Activated T-cell treated with anti-CD3 and anti-CD28 coated beads, Interleukin-2, amount 50 U/mL, for 24 hours (primary cell): ENCODE results near the gene HJURP.

ENCODE experiments used
- DNase-seq: peaks from one replicate; pipeline ENCODE4 v3.0.0-alpha.2; 2020
- H3K27ac Mint-ChIP-seq: 2 replicates; pipeline ENCODE4 v1.8.0; 2020; ENCODE audit warnings: mild to moderate bottlenecking, mixed read lengths
- H3K27me3 Mint-ChIP-seq: 2 replicates; pipeline ENCODE4 v1.8.0; 2020; ENCODE audit warnings: mixed read lengths
- H3K36me3 Mint-ChIP-seq: 2 replicates; pipeline ENCODE4 v1.8.0; 2020; ENCODE audit warnings: low read depth, mixed read lengths
- H3K4me1 Mint-ChIP-seq: 2 replicates; pipeline ENCODE4 v1.8.0; 2020; ENCODE audit warnings: low read depth, mixed read lengths
- H3K4me3 Mint-ChIP-seq: 2 replicates; pipeline ENCODE4 v1.8.0; 2020; ENCODE audit warnings: mild to moderate bottlenecking, moderate library complexity, mixed read lengths
- H3K9me3 Mint-ChIP-seq: 2 replicates; pipeline ENCODE4 v1.8.0; 2020; ENCODE audit warnings: mixed read lengths

HJURP gene

DNA sequence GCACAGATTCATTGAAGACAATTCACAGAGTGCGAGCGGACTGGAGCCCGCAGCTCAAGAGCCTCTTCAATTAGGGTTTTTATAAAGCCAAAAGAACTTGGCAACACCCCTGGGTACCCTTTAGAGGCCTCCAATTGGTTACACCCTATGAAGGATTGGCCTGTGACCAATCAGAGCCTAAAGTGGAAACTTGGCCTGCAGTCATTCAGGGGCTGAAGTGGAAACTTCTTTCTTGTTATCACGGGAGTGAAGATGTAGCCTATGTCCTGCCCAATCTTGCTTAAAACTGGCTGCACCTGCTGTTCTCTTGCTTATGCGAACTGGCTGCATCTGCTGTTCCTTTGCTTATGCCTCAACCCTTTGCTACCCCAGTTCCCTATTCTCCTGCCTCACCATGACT is 1.8 kb upstream of the HJURP start:
- H3K4me3 Mint-ChIP-seq = no peak overlapping the region
- no peaks in the 10 kb centered on the region for H3K9me3 Mint-ChIP-seq
- no peak for DNase-seq
- no peak overlapping the region for H3K27ac Mint-ChIP-seq
- H3K4me1 Mint-ChIP-seq = peaks cover 36% of the 10 kb centered on the region
- peaks cover 13% of the 10 kb centered on the region for H3K27me3 Mint-ChIP-seq
- H3K36me3 Mint-ChIP-seq = peaks cover 32% of the 10 kb centered on the region

DNA sequence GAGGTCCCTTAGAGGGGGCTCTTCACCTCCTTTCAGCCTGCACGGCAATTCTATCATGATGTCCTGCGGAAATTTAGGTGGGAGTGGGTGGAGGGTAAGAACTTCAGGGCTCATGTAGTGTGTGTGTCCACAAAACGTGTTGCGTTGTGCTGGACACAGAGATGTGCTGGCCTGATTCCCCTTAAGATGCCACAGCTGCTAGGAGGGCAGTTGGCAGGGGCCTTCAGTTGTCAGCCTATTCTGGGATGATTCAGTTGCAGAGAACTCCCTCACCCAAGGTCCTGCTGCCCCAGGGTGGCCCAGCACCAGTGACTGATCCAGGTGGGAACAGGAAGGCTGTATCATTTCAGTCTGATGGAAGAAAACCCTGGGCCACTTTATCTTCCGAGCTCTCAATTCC is 1.0 kb upstream of the HJURP start:
- peak overlapping the region; percentile 96 for H3K4me3 Mint-ChIP-seq
- peak overlapping the region; percentile 45 for H3K27ac Mint-ChIP-seq
- peaks cover 36% of the 10 kb centered on the region for H3K4me1 Mint-ChIP-seq

GRCh38 chr2:233853883-233854240 is 473 bp downstream of the HJURP start:
- Mint-ChIP-seq H3K4me3 (peak overlapping the region; percentile 96), H3K27me3 (peaks cover 13% of the 10 kb centered on the region), H3K36me3 (peaks cover 55% of the 10 kb centered on the region), H3K27ac (peak overlapping the region; percentile 97), H3K9me3 (no peaks in the 10 kb centered on the region), H3K4me1 (peaks cover 36% of the 10 kb centered on the region)
- no peak for DNase-seq

More for the DNA sequence above, 1.0 kb upstream of the HJURP start:
- no peaks in the 10 kb centered on the region for H3K9me3 Mint-ChIP-seq
- H3K27me3 Mint-ChIP-seq = peaks cover 13% of the 10 kb centered on the region
- DNase-seq = no peak
- peaks cover 41% of the 10 kb centered on the region for H3K36me3 Mint-ChIP-seq

DNA sequence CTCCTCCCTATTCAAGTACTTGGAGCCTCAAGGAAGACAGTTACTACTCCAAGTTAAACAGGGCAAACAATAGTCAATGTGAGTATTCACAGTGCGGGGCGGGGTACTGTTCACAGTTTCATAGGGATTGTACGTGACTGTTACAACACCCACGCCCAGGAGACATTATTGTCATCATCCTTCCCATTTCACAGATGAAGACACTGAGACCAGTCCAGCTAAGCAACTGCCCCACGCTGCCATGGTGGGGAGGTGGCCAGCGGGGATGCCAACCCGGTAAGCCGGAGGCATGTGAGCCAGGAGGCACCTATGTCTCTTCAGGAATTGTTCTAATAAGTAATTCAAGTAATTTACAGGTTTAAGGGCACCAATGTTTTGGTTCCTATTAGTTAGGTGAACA is 982 bp downstream of the HJURP start:
- peak overlapping the region; percentile 67 for H3K27ac Mint-ChIP-seq
- no peaks in the 10 kb centered on the region for H3K9me3 Mint-ChIP-seq
- peaks cover 13% of the 10 kb centered on the region for H3K27me3 Mint-ChIP-seq
- no peak for DNase-seq
- peaks cover 36% of the 10 kb centered on the region for H3K4me1 Mint-ChIP-seq
- peaks cover 60% of the 10 kb centered on the region for H3K36me3 Mint-ChIP-seq
- H3K4me3 Mint-ChIP-seq = peak overlapping the region; percentile 96

GRCh38 chr2:233852056-233852455 is 2.3 kb downstream of the HJURP start:
- DNase-seq = no peak
- H3K36me3 Mint-ChIP-seq = peaks cover 73% of the 10 kb centered on the region
- no peak overlapping the region for H3K27ac Mint-ChIP-seq
- peaks cover 30% of the 10 kb centered on the region for H3K4me1 Mint-ChIP-seq
- peak overlapping the region; percentile 96 for H3K4me3 Mint-ChIP-seq
- H3K9me3 Mint-ChIP-seq = no peaks in the 10 kb centered on the region
- peaks cover 13% of the 10 kb centered on the region for H3K27me3 Mint-ChIP-seq

- peaks cover 13% of the 10 kb centered on the region for H3K27me3 Mint-ChIP-seq
- DNase-seq = no peak
- H3K36me3 Mint-ChIP-seq = peaks cover 82% of the 10 kb centered on the region
- no peaks in the 10 kb centered on the region for H3K9me3 Mint-ChIP-seq
- H3K4me1 Mint-ChIP-seq = peaks cover 30% of the 10 kb centered on the region
- H3K4me3 Mint-ChIP-seq = no peak overlapping the region
- H3K27ac Mint-ChIP-seq = no peak overlapping the region
Observed at GRCh38 chr2:233851169-233851568, 3.2 kb downstream of the HJURP start.

- DNase-seq = no peak
- Mint-ChIP-seq H3K27ac (no peak overlapping the region), H3K4me3 (no peak overlapping the region), H3K36me3 (peaks cover 87% of the 10 kb centered on the region), H3K4me1 (peaks cover 28% of the 10 kb centered on the region), H3K9me3 (no peaks in the 10 kb centered on the region), H3K27me3 (peaks cover 13% of the 10 kb centered on the region)
Observed at GRCh38 chr2:233850745-233851144, 3.6 kb downstream of the HJURP start.

- Mint-ChIP-seq H3K36me3 (peaks cover 97% of the 10 kb centered on the region), H3K27ac (no peak overlapping the region), H3K9me3 (no peaks in the 10 kb centered on the region), H3K27me3 (peaks cover 13% of the 10 kb centered on the region), H3K4me1 (peaks cover 18% of the 10 kb centered on the region), H3K4me3 (no peak overlapping the region)
- DNase-seq = no peak
Observed at GRCh38 chr2:233849607-233850271, 4.6 kb downstream of the HJURP start.

DNA sequence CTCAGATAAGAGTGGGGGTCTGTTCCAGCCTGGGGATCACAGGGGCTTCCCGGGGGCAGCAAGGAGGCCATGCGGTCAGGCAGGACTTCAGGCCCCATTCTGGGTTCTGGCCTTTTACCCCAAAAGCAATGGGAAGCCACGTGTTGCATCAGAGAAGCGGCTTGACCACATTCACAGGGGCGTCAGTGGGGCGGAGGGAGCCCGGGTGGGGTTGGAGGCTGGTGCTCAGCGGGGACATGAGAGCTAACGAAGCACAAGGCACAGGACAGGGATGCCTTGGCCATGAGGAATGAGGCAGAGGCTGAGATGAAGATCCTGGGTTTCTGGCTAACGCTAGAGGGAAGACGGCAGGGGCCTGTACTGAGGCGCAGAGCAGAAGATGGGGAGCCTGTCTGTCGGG is 6.1 kb downstream of the HJURP start:
- no peak for DNase-seq
- Mint-ChIP-seq H3K27ac (no peak overlapping the region), H3K9me3 (no peaks in the 10 kb centered on the region), H3K27me3 (peaks cover 9% of the 10 kb centered on the region), H3K4me3 (no peak overlapping the region), H3K36me3 (peaks cover 100% of the 10 kb centered on the region), H3K4me1 (peaks cover 15% of the 10 kb centered on the region)

DNA sequence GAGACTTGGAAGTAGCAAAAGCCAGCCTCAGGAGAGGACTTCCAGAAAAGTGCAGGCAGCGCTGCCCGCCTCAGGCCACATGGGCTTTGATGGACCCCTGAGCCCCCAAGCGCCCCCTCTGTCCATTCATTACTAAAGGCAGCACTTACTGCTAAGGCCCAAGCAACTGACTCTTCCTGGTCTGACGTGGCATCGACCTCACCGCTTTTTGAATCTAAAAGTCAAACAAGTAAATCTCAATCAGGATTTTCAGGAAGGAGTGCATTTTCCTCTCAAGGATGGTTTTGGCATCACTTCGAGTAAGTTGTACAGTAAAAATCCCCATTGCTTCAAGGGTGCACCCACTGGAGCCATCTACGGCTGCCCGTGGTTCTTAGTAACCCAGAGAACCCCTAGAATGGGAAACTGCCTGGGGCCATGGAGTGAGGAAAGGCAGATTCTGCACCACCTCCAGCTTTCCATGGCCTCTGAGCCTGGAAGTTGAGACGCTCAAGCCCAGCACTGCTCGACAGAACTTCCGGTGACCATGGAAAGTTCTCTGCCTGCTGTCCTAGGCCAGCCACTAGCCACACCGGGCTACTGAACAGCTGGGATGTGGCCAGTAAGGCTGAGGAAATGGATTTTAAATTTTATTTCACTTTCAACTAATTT is 7.0 kb downstream of the HJURP start:
- Mint-ChIP-seq H3K36me3 (peaks cover 100% of the 10 kb centered on the region), H3K4me3 (no peak overlapping the region), H3K27me3 (peaks cover 1% of the 10 kb centered on the region), H3K9me3 (no peaks in the 10 kb centered on the region), H3K27ac (no peak overlapping the region), H3K4me1 (peaks cover 7% of the 10 kb centered on the region)
- no peak for DNase-seq

DNA sequence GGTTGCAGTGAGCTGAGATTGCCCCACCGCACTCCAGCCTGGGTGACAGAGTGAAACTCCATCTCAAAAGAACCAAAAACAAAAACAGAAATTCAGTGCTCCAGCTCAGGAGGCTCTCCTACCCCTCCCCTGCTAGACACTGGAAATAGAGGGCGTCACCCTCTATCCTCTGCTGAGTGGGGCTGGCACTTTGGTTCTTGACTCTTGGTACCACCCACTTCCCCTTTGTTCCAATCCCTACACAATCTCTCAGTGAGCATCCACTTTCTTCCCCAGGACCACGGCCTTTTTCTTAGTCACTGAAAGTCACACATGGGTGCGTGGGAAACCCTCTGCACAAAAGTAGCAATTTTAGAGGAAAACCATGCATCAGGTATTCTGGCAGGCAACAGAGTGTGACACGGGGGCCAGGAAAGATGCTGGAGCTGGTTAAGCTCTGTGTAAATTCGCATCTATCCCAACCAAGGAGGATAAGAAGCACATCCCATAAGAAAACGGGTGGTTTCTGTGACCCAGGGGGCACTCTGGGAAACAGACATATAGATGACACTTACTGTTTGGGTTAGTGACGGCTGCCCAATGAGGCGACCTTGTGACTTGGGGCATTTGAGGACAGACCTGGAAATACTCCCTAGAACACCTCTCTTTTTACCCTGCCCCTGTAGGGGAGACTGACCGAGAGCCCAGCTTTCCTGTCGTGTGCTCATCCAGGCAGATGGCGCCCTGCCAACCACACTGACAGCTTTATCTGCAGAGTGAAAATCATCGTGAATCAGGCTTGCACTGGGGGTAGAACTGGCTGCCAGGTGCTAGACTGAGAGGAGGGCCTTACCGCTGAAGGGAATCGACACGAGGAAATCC is 7.7 kb downstream of the HJURP start:
- Mint-ChIP-seq H3K27me3 (no peaks in the 10 kb centered on the region), H3K4me3 (no peak overlapping the region), H3K36me3 (peaks cover 100% of the 10 kb centered on the region), H3K27ac (no peak overlapping the region), H3K9me3 (no peaks in the 10 kb centered on the region), H3K4me1 (peaks cover 2% of the 10 kb centered on the region)
- no peak for DNase-seq

GRCh38 chr2:233845301-233846060 is 8.9 kb downstream of the HJURP start:
- Mint-ChIP-seq H3K27me3 (no peaks in the 10 kb centered on the region), H3K4me3 (no peak overlapping the region), H3K9me3 (no peaks in the 10 kb centered on the region), H3K36me3 (peaks cover 100% of the 10 kb centered on the region), H3K4me1 (no peaks in the 10 kb centered on the region), H3K27ac (no peak overlapping the region)
- DNase-seq = no peak

DNA sequence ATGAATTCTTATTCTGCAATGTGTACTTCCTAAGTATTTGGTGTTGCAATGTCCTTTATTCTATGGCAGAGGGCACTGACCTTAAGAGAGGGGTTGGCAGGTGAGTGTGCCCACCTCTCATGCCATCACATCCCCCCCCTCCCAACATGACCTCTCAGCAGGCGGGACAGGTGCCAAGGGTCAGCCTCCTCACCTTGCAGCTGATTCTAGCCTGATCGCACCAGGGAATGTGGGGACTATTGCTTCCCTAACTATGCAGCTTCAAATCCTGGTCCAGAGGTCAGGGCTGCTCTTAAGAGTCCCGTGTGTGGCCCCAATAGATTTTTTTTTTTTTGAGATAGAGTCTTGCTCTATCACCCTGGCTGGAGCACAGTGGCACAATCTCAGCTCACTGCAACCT is 9.5 kb downstream of the HJURP start:
- DNase-seq = no peak
- Mint-ChIP-seq H3K4me3 (no peak overlapping the region), H3K4me1 (no peaks in the 10 kb centered on the region), H3K36me3 (peaks cover 100% of the 10 kb centered on the region), H3K9me3 (no peaks in the 10 kb centered on the region), H3K27ac (no peak overlapping the region), H3K27me3 (no peaks in the 10 kb centered on the region)

DNA sequence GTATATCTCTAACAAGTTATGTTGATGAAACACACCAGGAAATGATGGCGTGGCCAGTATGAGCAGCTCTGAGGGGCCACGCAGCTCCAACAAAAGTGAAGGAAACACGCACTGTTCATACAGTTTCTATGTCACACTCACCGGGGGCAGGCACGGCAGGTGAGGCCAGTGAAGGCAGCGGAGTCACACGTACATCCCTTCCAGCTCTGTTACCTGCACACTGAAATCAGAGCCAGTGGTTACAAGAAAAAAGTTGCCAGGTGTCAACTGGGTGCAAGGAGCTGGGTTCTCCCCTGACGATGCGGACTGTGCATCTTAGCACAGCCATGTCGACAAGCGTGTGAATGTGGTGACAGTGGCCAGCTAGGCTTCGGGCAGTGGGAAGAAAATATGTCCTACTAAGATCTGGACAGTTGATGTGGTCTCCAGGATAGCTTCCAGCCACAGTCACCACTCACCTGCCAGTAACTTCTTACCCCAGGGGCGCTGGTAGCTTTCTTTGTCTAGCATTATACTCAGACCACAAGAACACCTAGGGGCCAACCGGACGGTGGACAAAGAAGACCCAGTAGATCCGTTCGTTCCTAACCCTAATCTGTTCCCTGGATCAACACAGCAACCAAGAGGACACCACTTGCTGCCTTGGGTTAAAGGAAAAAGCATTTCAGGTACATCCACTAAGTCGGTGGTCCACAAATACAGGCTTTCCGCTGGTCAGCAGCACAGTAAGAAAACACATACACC is 10.1 kb downstream of the HJURP start:
- no peaks in the 10 kb centered on the region for H3K27me3 Mint-ChIP-seq
- H3K4me1 Mint-ChIP-seq = no peaks in the 10 kb centered on the region
- peaks cover 100% of the 10 kb centered on the region for H3K36me3 Mint-ChIP-seq
- DNase-seq = peak; percentile 9
- no peaks in the 10 kb centered on the region for H3K9me3 Mint-ChIP-seq
- H3K4me3 Mint-ChIP-seq = no peak overlapping the region
- H3K27ac Mint-ChIP-seq = no peak overlapping the region
